Spinal cord (tissue), 10 donors: Measurements from ENCODE around the gene ZFP57. TPM values are rescaled to one million over a fixed set of nuclear protein-coding genes. Genes with fewer than 3 reads are reported as not detected.

Experiments
- DNase-seq, 6 donors: peaks; one replicate each; pipeline versions ENCODE4 v3.0.0 to v3.0.0-alpha.2; 2013 to 2015; ENCODE audit warnings: low spot score in 6 of 6, low read depth in 4 of 6
- H3K27ac ChIP-seq: one replicate; pipeline ENCODE4 v1.5.1; 2013; ENCODE audit warnings: low read depth, low read length, control low read depth
- H3K27me3 ChIP-seq: one replicate; pipeline ENCODE4 v1.6.1; 2013; ENCODE audit warnings: low read length; ENCODE audit not compliant: control insufficient read depth, insufficient read depth
- H3K36me3 ChIP-seq: one replicate; pipeline ENCODE4 v1.6.1; 2013; ENCODE audit warnings: low read length; ENCODE audit not compliant: control insufficient read depth, insufficient read depth
- H3K4me1 ChIP-seq: one replicate; pipeline ENCODE4 v1.6.1; 2013; ENCODE audit warnings: low read length; ENCODE audit not compliant: control insufficient read depth, insufficient read depth
- H3K4me3 ChIP-seq: one replicate; pipeline ENCODE4 v1.5.1; 2013; ENCODE audit warnings: low read depth, low read length, control low read depth
- H3K9me3 ChIP-seq: one replicate; pipeline ENCODE4 v1.6.1; 2013; ENCODE audit warnings: low read length; ENCODE audit not compliant: control insufficient read depth, insufficient read depth
- WGBS: methylation state at CpG from one replicate; pipeline ENCODE4 v1.1.5; 2013; ENCODE audit warnings: missing lambda C conversion rate; ENCODE audit not compliant: insufficient coverage; 5-methylcytosine and 5-hydroxymethylcytosine counted together
- polyA plus RNA-seq, 2 donors: library from polyadenylated mRNA; unstranded; fragments of 120-200 nt; gene quantifications; one replicate each; pipeline ENCODE4 v1.2.1, GENCODE V29; 2013; ENCODE audit not compliant: insufficient read length in 2 of 2
- total RNA-seq, 2 donors: library from RNA; depleted of rRNA in 1 of 2; stranded (reverse); fragments of 120-200 nt in 1 of 2; fragments of >200 nt in 1 of 2; gene quantifications; one replicate each; pipeline versions ENCODE4 v1.2.3 to v1.2.4, GENCODE V29; 2013 to 2014
- donor health status: healthy.

Gene ZFP57
- total and polyA plus RNA-seq, 4 donors = 5.9 to 7.1 TPM; not detected in 2

- Histone ChIP-seq H3K27ac (no peak overlapping the region), H3K27me3 (no peaks in the 10 kb centered on the region), H3K9me3 (no peaks in the 10 kb centered on the region), H3K4me3 (no peak overlapping the region), H3K4me1 (no peaks in the 10 kb centered on the region), H3K36me3 (no peaks in the 10 kb centered on the region)
- DNase-seq = no peak
- 49% methylated on average over 2 of the region's 3 CpGs for WGBS
These were observed 39.4 kb downstream of the ZFP57 start for GRCh38 chr6:29641430-29642148.

DNA sequence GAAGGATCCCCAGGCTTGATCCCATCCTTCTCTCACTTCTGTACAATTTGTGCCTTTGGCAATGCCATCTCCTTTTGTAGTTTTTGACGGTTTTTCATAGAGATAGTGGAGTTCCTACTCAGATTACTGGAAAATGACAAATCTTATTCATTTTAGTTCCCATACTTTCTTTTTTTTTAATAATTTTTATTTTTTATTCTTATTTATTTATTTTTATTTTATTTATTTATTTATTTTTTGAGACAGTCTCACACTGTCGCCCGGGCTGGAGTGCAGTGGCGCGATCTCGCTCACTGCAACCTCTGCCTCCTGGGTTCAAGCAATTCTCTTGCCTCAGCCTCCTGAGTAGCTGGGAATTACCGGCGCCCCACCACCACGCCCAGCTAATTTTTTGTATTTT, 43.7 kb downstream of the ZFP57 start:
- Histone ChIP-seq H3K9me3 (no peaks in the 10 kb centered on the region), H3K4me3 (no peak overlapping the region), H3K4me1 (peaks cover 8% of the 10 kb centered on the region), H3K27me3 (no peaks in the 10 kb centered on the region), H3K27ac (no peak overlapping the region), H3K36me3 (no peaks in the 10 kb centered on the region)
- WGBS = no CpG with 5 or more reads among the region's 9 CpGs
- DNase-seq = no peak

GRCh38 chr6:29633534-29633905, 47.4 kb downstream of the ZFP57 start:
- Histone ChIP-seq H3K27ac (peak overlapping the region; percentile 79), H3K27me3 (peaks cover 2% of the 10 kb centered on the region), H3K9me3 (no peaks in the 10 kb centered on the region), H3K4me3 (peak overlapping the region; percentile 69), H3K4me1 (peaks cover 31% of the 10 kb centered on the region), H3K36me3 (peaks cover 8% of the 10 kb centered on the region)
- under 1% methylated on average over 9 of the region's 9 CpGs for WGBS
- peak in 1 of 6 donors; percentile 92 for DNase-seq

- Histone ChIP-seq H3K27me3 (peaks cover 2% of the 10 kb centered on the region), H3K9me3 (no peaks in the 10 kb centered on the region), H3K4me3 (peak within 1 kb of the TSS; percentile 69), H3K27ac (peak within 1 kb of the TSS; percentile 79), H3K36me3 (peaks cover 8% of the 10 kb centered on the region), H3K4me1 (peaks cover 36% of the 10 kb centered on the region)
- 0% methylated on average over 42 of the region's 57 CpGs for WGBS
- DNase-seq = peak in 5 of 6 donors; percentile 85 to 98 (median 92)
These were observed 48.0 kb downstream of the ZFP57 start, which contains the start of gene GABBR1 for GRCh38 chr6:29632789-29633533. Gene GABBR1, minus strand, starts transcription at chr6:29633183. Its CDS starts 798 bp downstream, at chr6:29632385.

DNA sequence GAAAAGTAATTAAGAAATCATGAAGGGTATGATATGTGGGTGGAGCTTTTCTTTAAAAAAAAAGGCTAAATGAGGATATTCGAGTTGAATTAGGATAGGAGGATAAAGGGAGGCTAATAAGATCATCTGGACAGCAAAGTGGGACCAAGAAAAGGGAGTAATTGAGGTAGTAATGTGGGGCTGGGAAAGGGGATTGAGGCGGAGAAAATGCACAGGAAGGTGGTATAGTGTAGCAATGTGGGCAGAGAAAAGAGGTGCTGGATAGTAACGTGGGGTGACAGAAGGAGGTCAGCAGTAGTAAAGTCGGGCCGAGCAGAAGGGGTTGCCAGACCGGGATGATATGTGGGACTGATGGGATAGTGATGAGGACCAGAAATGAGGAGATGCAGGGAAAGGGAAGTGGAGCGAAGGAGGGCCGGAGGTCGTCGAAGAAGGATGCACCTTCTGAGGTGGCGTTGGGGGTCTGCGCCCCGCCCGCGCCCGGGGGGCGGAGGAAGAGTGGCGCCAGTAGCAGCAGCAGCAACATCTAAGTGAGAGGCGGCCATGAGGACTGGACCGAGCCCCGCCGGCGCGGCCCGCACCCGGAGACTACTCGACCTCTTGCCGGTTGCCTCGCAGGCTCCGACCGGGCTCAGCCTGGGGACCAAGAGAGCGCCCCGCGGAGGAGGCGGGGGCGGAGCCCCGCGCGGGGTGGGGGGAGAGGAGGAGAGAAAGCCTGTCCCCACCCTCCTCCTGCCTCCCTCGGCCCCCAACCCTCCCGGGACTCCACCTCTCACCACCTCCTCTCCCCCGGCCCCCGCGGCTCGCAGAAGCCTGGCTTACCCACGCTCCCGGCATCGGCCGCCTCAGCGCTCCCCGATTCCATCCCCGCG, 48.9 kb downstream of the ZFP57 start:
- 1% methylated on average over 38 of the region's 53 CpGs for WGBS
- H3K4me1 ChIP-seq = peaks cover 40% of the 10 kb centered on the region
- peaks cover 8% of the 10 kb centered on the region for H3K36me3 ChIP-seq
- H3K9me3 ChIP-seq = no peaks in the 10 kb centered on the region
- H3K27ac ChIP-seq = no peak overlapping the region
- peak overlapping the region; percentile 69 for H3K4me3 ChIP-seq
- DNase-seq = peak in 2 of 6 donors; percentile 89 to 91
- peaks cover 2% of the 10 kb centered on the region for H3K27me3 ChIP-seq

DNA sequence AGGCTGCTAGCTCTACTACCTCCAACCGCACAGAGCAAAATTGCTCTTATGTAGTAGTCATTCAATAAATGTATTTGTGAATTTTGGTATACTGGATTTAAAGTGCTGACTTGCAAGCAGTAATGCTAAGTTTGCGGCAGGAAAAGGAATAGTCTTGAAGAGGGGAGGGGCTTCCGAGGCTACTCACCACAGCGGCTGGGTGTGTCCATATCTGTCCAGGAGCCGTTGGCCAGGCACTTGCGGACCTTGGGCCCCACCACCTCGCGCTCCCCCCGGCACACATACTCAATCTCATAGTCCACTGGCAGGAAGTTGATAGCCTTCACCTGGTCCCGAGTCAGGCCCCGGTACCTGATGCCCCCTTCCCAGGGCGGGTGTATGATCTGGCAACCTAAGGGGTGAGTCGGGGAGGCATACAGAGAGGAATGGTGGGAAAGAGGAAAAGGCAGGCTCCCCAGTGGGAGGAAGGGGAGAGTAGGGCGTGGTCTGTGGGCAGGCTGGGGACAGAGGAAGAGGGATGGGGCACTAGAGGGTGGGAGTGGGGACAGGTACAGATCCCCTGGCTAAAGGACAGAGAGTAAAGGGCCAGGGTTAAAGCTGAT, 49.6 kb downstream of the ZFP57 start:
- peaks cover 8% of the 10 kb centered on the region for H3K36me3 ChIP-seq
- H3K27ac ChIP-seq = no peak overlapping the region
- DNase-seq = no peak
- H3K4me1 ChIP-seq = peaks cover 40% of the 10 kb centered on the region
- H3K27me3 ChIP-seq = peaks cover 2% of the 10 kb centered on the region
- H3K4me3 ChIP-seq = peak overlapping the region; percentile 69
- H3K9me3 ChIP-seq = no peaks in the 10 kb centered on the region
- 27% methylated on average over 13 of the region's 14 CpGs for WGBS

DNA sequence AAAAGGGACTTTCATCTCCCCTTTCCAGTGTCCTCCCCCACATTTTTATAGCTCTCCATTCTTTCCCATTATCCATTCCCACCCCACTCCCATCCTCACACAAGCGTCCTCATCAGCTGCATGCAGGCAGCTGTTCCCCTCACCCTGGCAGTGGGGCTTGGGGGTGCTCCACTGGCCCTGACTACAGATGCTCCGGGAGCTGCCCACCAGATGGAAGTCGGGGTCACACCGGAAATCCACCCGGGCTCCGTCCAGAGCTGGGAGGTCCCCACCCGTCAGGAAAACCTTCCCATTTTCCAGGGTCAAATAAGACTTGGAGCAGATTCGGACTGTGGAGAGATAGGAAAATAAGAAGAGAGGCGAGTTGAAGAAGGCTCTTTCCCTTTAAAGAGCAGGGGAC, 50.6 kb downstream of the ZFP57 start:
- WGBS = 48% methylated on average over 5 of the region's 9 CpGs
- H3K4me3 ChIP-seq = no peak overlapping the region

GRCh38 chr6:29629571-29629970, 51.4 kb downstream of the ZFP57 start:
- no peak for DNase-seq
- peaks cover 50% of the 10 kb centered on the region for H3K4me1 ChIP-seq
- H3K9me3 ChIP-seq = no peaks in the 10 kb centered on the region
- H3K4me3 ChIP-seq = no peak overlapping the region
- H3K36me3 ChIP-seq = peaks cover 8% of the 10 kb centered on the region
- no CpG with 5 or more reads among the region's 2 CpGs for WGBS
- no peak overlapping the region for H3K27ac ChIP-seq
- H3K27me3 ChIP-seq = peaks cover 2% of the 10 kb centered on the region

More for the DNA sequence above, 50.6 kb downstream of the ZFP57 start:
- no peak for DNase-seq
- Histone ChIP-seq H3K27me3 (peaks cover 2% of the 10 kb centered on the region), H3K27ac (no peak overlapping the region), H3K36me3 (peaks cover 8% of the 10 kb centered on the region), H3K4me1 (peaks cover 43% of the 10 kb centered on the region), H3K9me3 (no peaks in the 10 kb centered on the region)
